HG03159 (cell line): ENCODE results near the gene SPAG8.

ENCODE experiments used
- ATAC-seq: cut with Tn5 transposase; IDR thresholded peaks from one replicate; pipeline ENCODE4 v1.9.1; 2021; ENCODE audit warnings: mild to moderate bottlenecking, moderate library complexity; ENCODE audit not compliant: unreplicated experiment

SPAG8 gene

GRCh38 chr9:35776018-35776417 lies 36.0 kb downstream of the SPAG8 start:
- ATAC-seq, result no peak

- ATAC-seq, result no peak
Observed at GRCh38 chr9:35774907-35775635, 37.0 kb downstream of the SPAG8 start.

GRCh38 chr9:35771943-35772342 lies 40.1 kb downstream of the SPAG8 start:
- ATAC-seq, result no peak

GRCh38 chr9:35771534-35771933 lies 40.5 kb downstream of the SPAG8 start:
- no peak for ATAC-seq

- ATAC-seq, result no peak
Observed at GRCh38 chr9:35771075-35771433, 41.0 kb downstream of the SPAG8 start.

DNA sequence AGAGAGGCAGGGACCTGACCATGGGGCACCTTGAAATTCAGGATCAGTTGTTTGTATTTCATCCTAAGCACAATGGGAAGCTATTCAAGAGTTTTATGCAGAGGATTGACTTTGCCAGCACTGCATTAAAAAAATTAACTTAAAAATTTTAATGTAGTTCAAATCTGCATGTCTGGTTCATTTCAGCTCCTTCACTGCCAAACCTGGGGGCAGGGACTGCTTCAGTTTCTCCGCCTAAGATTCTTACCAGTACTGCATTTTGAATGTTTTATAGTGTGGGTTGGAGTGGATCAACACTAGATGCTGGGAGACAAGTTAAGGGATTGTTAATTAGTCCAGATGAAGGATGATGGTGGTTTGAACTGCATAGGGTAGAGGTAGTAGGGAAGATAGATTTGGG lies 42.3 kb downstream of the SPAG8 start:
- ATAC-seq, result no peak

- ATAC-seq, result no peak
Observed at GRCh38 chr9:35767458-35767857, 44.6 kb downstream of the SPAG8 start.

GRCh38 chr9:35766997-35767396 lies 45.1 kb downstream of the SPAG8 start:
- ATAC-seq, result no peak

- no peak for ATAC-seq
Observed at GRCh38 chr9:35763803-35764202, 48.3 kb downstream of the SPAG8 start.

- no peak for ATAC-seq
Observed at GRCh38 chr9:35763181-35763580, 48.9 kb downstream of the SPAG8 start.

- no peak for ATAC-seq
Observed at GRCh38 chr9:35760651-35761050, 51.4 kb downstream of the SPAG8 start.

GRCh38 chr9:35759795-35760194 lies 52.3 kb downstream of the SPAG8 start:
- ATAC-seq, result no peak
